ENCODE data around the gene CTAG1B.
"Not testable (repeated sequence)": the region's sequence is repeated elsewhere in the genome, so short reads cannot be mapped to it uniquely, and the experiment has no call there.

CTAG1B gene

GRCh38 chrX:154619182-154619581 is at the start of gene CTAG1B:
Gene CTAG1B (minus strand): TSS chrX:154619282. CDS start chrX:154619218, 64 bp downstream.
- DNase-seq (ENCODE audit: low read depth, low spot score); H3K9me3 ChIP-seq (ENCODE audit: low read depth, low read length); H3K4me3 ChIP-seq; H3K27ac ChIP-seq; H3K9ac ChIP-seq (ENCODE audit: insufficient read length); H3K36me3 ChIP-seq (ENCODE audit: insufficient read depth, low read length): not testable (repeated sequence)

GRCh38 chrX:154661899-154662298 is 42.8 kb upstream of the CTAG1B start:
- Histone ChIP-seq H3K36me3 (ENCODE audit: insufficient read depth, low read length) (no peaks in the 10 kb centered on the region), H3K9ac (ENCODE audit: insufficient read length) (no peak overlapping the region), H3K4me3 (no peak overlapping the region), H3K27ac (no peak overlapping the region), H3K9me3 (ENCODE audit: low read depth, low read length) (no peaks in the 10 kb centered on the region)
- DNase-seq (ENCODE audit: low read depth, low spot score), result no peak
- TF ChIP-seq EZH2 (IDR thresholded peaks at IDR 0.05) (no peak), FOXP2 (optimal IDR thresholded peaks at IDR 0.05; ENCODE audit: control extremely low read depth, extremely low read length, insufficient read depth) (no peak), POLR2AphosphoS5 (IDR thresholded peaks at IDR 0.05; ENCODE audit: borderline replicate concordance, low read depth, low read length) (no peak)

GRCh38 chrX:154661170-154661569 is 42.1 kb upstream of the CTAG1B start:
- DNase-seq (ENCODE audit: low read depth, low spot score), result no peak
- TF ChIP-seq FOXP2 (optimal IDR thresholded peaks at IDR 0.05; ENCODE audit: control extremely low read depth, extremely low read length, insufficient read depth) (no peak), EZH2 (IDR thresholded peaks at IDR 0.05) (no peak), POLR2AphosphoS5 (IDR thresholded peaks at IDR 0.05; ENCODE audit: borderline replicate concordance, low read depth, low read length) (no peak)
- H3K27ac ChIP-seq, result no peak overlapping the region
- no peaks in the 10 kb centered on the region for H3K9me3 ChIP-seq (ENCODE audit: low read depth, low read length)
- no peak overlapping the region for H3K4me3 ChIP-seq
- H3K9ac ChIP-seq (ENCODE audit: insufficient read length), result no peak overlapping the region
- H3K36me3 ChIP-seq (ENCODE audit: insufficient read depth, low read length), result no peaks in the 10 kb centered on the region

- Histone ChIP-seq H3K9me3 (ENCODE audit: low read depth, low read length) (no peaks in the 10 kb centered on the region), H3K4me3 (no peak overlapping the region), H3K27ac (no peak overlapping the region), H3K36me3 (ENCODE audit: insufficient read depth, low read length) (no peaks in the 10 kb centered on the region), H3K9ac (ENCODE audit: insufficient read length) (no peak overlapping the region)
- TF ChIP-seq EZH2 (IDR thresholded peaks at IDR 0.05) (no peak), POLR2AphosphoS5 (IDR thresholded peaks at IDR 0.05; ENCODE audit: borderline replicate concordance, low read depth, low read length) (no peak), FOXP2 (optimal IDR thresholded peaks at IDR 0.05; ENCODE audit: control extremely low read depth, extremely low read length, insufficient read depth) (no peak)
- no peak for DNase-seq (ENCODE audit: low read depth, low spot score)
Observed at GRCh38 chrX:154660541-154660940, 41.5 kb upstream of the CTAG1B start.

GRCh38 chrX:154658957-154659356 is 39.9 kb upstream of the CTAG1B start:
- Histone ChIP-seq H3K4me3 (no peak overlapping the region), H3K9ac (ENCODE audit: insufficient read length) (no peak overlapping the region), H3K27ac (no peak overlapping the region), H3K9me3 (ENCODE audit: low read depth, low read length) (no peaks in the 10 kb centered on the region), H3K36me3 (ENCODE audit: insufficient read depth, low read length) (no peaks in the 10 kb centered on the region)
- no peak for TF ChIP-seq EZH2 (IDR thresholded peaks at IDR 0.05)
- TF ChIP-seq POLR2AphosphoS5 (IDR thresholded peaks at IDR 0.05; ENCODE audit: borderline replicate concordance, low read depth, low read length), result no peak
- no peak for TF ChIP-seq FOXP2 (optimal IDR thresholded peaks at IDR 0.05; ENCODE audit: control extremely low read depth, extremely low read length, insufficient read depth)
- no peak for DNase-seq (ENCODE audit: low read depth, low spot score)

- Histone ChIP-seq H3K4me3 (no peak overlapping the region), H3K36me3 (ENCODE audit: insufficient read depth, low read length) (no peaks in the 10 kb centered on the region), H3K9ac (ENCODE audit: insufficient read length) (no peak overlapping the region), H3K27ac (no peak overlapping the region), H3K9me3 (ENCODE audit: low read depth, low read length) (no peaks in the 10 kb centered on the region)
- DNase-seq (ENCODE audit: low read depth, low spot score), result no peak
- no peak for TF ChIP-seq EZH2 (IDR thresholded peaks at IDR 0.05)
- TF ChIP-seq FOXP2 (optimal IDR thresholded peaks at IDR 0.05; ENCODE audit: control extremely low read depth, extremely low read length, insufficient read depth), result no peak
- no peak for TF ChIP-seq POLR2AphosphoS5 (IDR thresholded peaks at IDR 0.05; ENCODE audit: borderline replicate concordance, low read depth, low read length)
Observed at GRCh38 chrX:154658187-154658586, 39.1 kb upstream of the CTAG1B start.

- no peak for DNase-seq (ENCODE audit: low read depth, low spot score)
- Histone ChIP-seq H3K36me3 (ENCODE audit: insufficient read depth, low read length) (no peaks in the 10 kb centered on the region), H3K9me3 (ENCODE audit: low read depth, low read length) (no peaks in the 10 kb centered on the region), H3K9ac (ENCODE audit: insufficient read length) (no peak overlapping the region), H3K4me3 (no peak overlapping the region), H3K27ac (no peak overlapping the region)
- TF ChIP-seq POLR2AphosphoS5 (IDR thresholded peaks at IDR 0.05; ENCODE audit: borderline replicate concordance, low read depth, low read length), result no peak
Observed at GRCh38 chrX:154657226-154657805, 38.2 kb upstream of the CTAG1B start.

GRCh38 chrX:154655786-154656185 is 36.7 kb upstream of the CTAG1B start:
- H3K9me3 ChIP-seq (ENCODE audit: low read depth, low read length), result no peaks in the 10 kb centered on the region
- TF ChIP-seq POLR2AphosphoS5 (IDR thresholded peaks at IDR 0.05; ENCODE audit: borderline replicate concordance, low read depth, low read length) (no peak), FOXP2 (optimal IDR thresholded peaks at IDR 0.05; ENCODE audit: control extremely low read depth, extremely low read length, insufficient read depth) (no peak), EZH2 (IDR thresholded peaks at IDR 0.05) (no peak)
- no peak overlapping the region for H3K9ac ChIP-seq (ENCODE audit: insufficient read length)
- no peaks in the 10 kb centered on the region for H3K36me3 ChIP-seq (ENCODE audit: insufficient read depth, low read length)
- no peak overlapping the region for H3K27ac ChIP-seq
- no peak for DNase-seq (ENCODE audit: low read depth, low spot score)
- no peak overlapping the region for H3K4me3 ChIP-seq

- Histone ChIP-seq H3K4me3 (no peak overlapping the region), H3K36me3 (ENCODE audit: insufficient read depth, low read length) (no peaks in the 10 kb centered on the region), H3K27ac (no peak overlapping the region), H3K9me3 (ENCODE audit: low read depth, low read length) (no peaks in the 10 kb centered on the region), H3K9ac (ENCODE audit: insufficient read length) (no peak overlapping the region)
- DNase-seq (ENCODE audit: low read depth, low spot score), result no peak
- TF ChIP-seq FOXP2 (optimal IDR thresholded peaks at IDR 0.05; ENCODE audit: control extremely low read depth, extremely low read length, insufficient read depth), result no peak
- no peak for TF ChIP-seq POLR2AphosphoS5 (IDR thresholded peaks at IDR 0.05; ENCODE audit: borderline replicate concordance, low read depth, low read length)
Observed at GRCh38 chrX:154655346-154655745, 36.3 kb upstream of the CTAG1B start.
